Uterus (tissue), 4 donors: ENCODE results near the gene MEIS1. TPM values are rescaled to one million over a fixed set of nuclear protein-coding genes. Genes with fewer than 3 reads are reported as not detected.

Experiments used
- DNase-seq, 2 donors: peaks; one replicate each; pipeline ENCODE4 v3.0.0-alpha.2; 2019 to 2020
- H3K27ac ChIP-seq, 2 donors: fragments of 200-600 bp; sonication (generic); 1 replicate in 1 of 2; 2 replicates in 1 of 2; pipeline ENCODE4 v1.5.1; 2016 to 2018
- H3K27me3 ChIP-seq, 2 donors: fragments of 200-600 bp; sonication (generic); one replicate each; pipeline ENCODE4 v1.5.1; 2018 to 2019; ENCODE audit warnings: control low read depth in 1 of 2
- H3K36me3 ChIP-seq, 2 donors: fragments of 200-600 bp; sonication (generic); one replicate each; pipeline ENCODE4 v1.5.1; 2019; ENCODE audit warnings: control low read depth in 1 of 2
- H3K4me1 ChIP-seq, 2 donors: fragments of 200-600 bp; sonication (generic); one replicate each; pipeline ENCODE4 v1.5.1; 2018 to 2019; ENCODE audit warnings: control low read depth in 1 of 2
- H3K4me3 ChIP-seq, 2 donors: fragments of 200-600 bp; sonication (generic); 1 replicate in 1 of 2; 2 replicates in 1 of 2; pipeline ENCODE4 v1.5.1; 2018 to 2019; ENCODE audit warnings: mild to moderate bottlenecking in 1 of 2
- H3K9me3 ChIP-seq, 2 donors: fragments of 200-600 bp; sonication (generic); one replicate each; pipeline ENCODE4 v1.5.1; 2019; ENCODE audit warnings: control low read depth in 1 of 2
- CTCF ChIP-seq, 4 experiments: fragments of 200-600 bp in 2 of 4; fragments of 450-650 bp in 2 of 4; sonication (generic) in 2 of 4; IDR thresholded peaks; one replicate each; pipeline ENCODE4 v1.5.1; 2016 to 2019; ENCODE audit warnings: antibody characterized with exemption in 4 of 4, mild to moderate bottlenecking in 2 of 4, moderate library complexity in 1 of 4
- POLR2A ChIP-seq, 2 donors: fragments of 450-650 bp; IDR thresholded peaks; one replicate each; pipeline ENCODE4 v1.6.1; 2016; ENCODE audit warnings: antibody characterized with exemption in 2 of 2, mild to moderate bottlenecking in 1 of 2, moderate library complexity in 1 of 2
- intact Hi-C: fragments of 100-400 bp; cut with DNase I; formaldehyde crosslinking; loops from one replicate; pipeline ENCODE4 v1.15.1; 2023; ENCODE audit warnings: low total_unique reads
- total RNA-seq, 4 donors: library from RNA; depleted of rRNA in 3 of 4; stranded (reverse); fragments of >200 nt in 3 of 4; gene quantifications; one replicate each; pipeline versions ENCODE4 v1.1.0 to v1.2.4, GENCODE V29; 2014 to 2023
- donor health status: DM: yes; HTN: yes; CAD: no.

MEIS1 gene
- total RNA-seq, 4 donors from 2014 or later, result 110 to 418 (median 233) TPM

- Histone ChIP-seq H3K4me1 (peaks cover 4 to 8% of the 10 kb centered on the region in 2 donors), H3K27ac (peak overlapping the region in 1 of 2 donors; percentile 24)
- intact Hi-C loops, result no loop called here
Measured at GRCh38 chr2:66534461-66534860, 99.5 kb downstream of the MEIS1 start.

DNA sequence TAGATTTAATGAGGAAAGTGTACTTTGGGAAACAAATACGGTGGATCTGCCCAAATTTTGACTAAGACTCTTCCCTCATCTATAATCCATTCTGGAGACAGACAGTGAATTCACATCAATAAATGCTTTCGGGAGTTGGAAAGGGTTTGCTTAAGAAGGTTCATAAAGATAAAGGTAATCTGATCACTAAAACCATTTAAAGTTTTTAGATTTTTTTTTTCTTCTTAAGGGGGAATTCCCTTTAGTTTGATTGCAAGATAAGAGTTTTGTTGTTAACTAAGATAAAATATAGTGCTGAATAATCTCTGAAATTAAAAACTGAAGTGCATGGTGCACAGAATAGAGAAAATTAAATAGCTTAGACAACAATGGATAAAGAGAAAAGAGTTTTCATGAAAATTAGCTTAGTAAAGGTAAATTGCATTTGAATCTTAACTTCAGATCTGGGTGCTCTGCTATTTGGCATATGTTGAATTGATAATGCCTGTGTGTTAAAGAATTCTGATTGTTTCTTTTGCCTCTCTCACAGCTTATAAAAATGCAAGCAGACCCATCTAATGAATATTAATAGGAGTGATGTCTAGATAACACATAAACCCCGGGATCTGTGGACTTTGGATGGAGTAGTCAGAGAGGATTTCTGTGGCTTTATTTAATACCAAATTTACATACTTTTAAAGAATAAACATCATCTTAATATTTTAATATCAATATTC, 100.8 kb downstream of the MEIS1 start:
- peaks cover 8 to 14% of the 10 kb centered on the region in 2 donors for H3K4me1 ChIP-seq
- intact Hi-C loops, result no loop called here
- no peaks in the 10 kb centered on the region for H3K9me3 ChIP-seq
- no peak overlapping the region for H3K27ac ChIP-seq
- no peak for DNase-seq
- H3K4me3 ChIP-seq, result no peak overlapping the region
- H3K27me3 ChIP-seq, result no peaks in the 10 kb centered on the region
- H3K36me3 ChIP-seq, result no peaks in the 10 kb centered on the region
- TF ChIP-seq CTCF (IDR thresholded peaks at IDR 0.05) (no peak), POLR2A (IDR thresholded peaks at IDR 0.05) (no peak)

More at GRCh38 chr2:66534461-66534860, 99.5 kb downstream of the MEIS1 start:
- no peak for TF ChIP-seq POLR2A (IDR thresholded peaks at IDR 0.05)
- TF ChIP-seq CTCF (IDR thresholded peaks at IDR 0.05), result no peak
- Histone ChIP-seq H3K4me3 (no peak overlapping the region), H3K27me3 (no peaks in the 10 kb centered on the region), H3K36me3 (no peaks in the 10 kb centered on the region), H3K9me3 (no peaks in the 10 kb centered on the region)
- no peak for DNase-seq

DNA sequence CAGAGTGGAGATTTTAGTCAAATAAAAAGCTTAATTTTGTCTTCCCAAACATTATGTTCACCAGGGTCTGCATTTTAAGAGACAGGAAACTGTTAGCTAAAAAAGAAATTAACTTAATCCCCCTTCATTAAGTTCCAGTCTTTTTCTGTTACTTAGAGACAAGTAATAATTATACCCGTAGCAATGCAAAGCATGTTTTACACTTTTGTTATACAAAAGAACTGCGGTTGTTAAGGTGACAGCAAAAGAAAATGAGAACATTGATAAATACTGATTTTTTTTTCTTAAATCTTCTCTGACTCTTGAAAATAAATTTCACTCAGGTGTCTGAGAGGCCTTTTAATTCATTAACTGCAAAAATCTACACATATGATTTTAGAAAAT, 101.4 kb downstream of the MEIS1 start:
- Histone ChIP-seq H3K27me3 (no peaks in the 10 kb centered on the region), H3K4me3 (no peak overlapping the region), H3K27ac (no peak overlapping the region), H3K9me3 (no peaks in the 10 kb centered on the region), H3K4me1 (peaks cover 7 to 14% of the 10 kb centered on the region in 2 donors), H3K36me3 (no peaks in the 10 kb centered on the region)
- TF ChIP-seq CTCF (IDR thresholded peaks at IDR 0.05) (no peak), POLR2A (IDR thresholded peaks at IDR 0.05) (no peak)
- intact Hi-C loops, result no loop called here
- no peak for DNase-seq

- Histone ChIP-seq H3K36me3 (no peaks in the 10 kb centered on the region), H3K27me3 (no peaks in the 10 kb centered on the region), H3K4me3 (no peak overlapping the region), H3K9me3 (no peaks in the 10 kb centered on the region), H3K4me1 (peaks cover 3 to 11% of the 10 kb centered on the region in 2 donors), H3K27ac (peak overlapping the region; percentile 29 to 43)
- no peak for TF ChIP-seq CTCF (IDR thresholded peaks at IDR 0.05)
- TF ChIP-seq POLR2A (IDR thresholded peaks at IDR 0.05), result no peak
- intact Hi-C loops, result no loop called here
- no peak for DNase-seq
Measured at GRCh38 chr2:66536997-66537396, 102.1 kb downstream of the MEIS1 start.

DNA sequence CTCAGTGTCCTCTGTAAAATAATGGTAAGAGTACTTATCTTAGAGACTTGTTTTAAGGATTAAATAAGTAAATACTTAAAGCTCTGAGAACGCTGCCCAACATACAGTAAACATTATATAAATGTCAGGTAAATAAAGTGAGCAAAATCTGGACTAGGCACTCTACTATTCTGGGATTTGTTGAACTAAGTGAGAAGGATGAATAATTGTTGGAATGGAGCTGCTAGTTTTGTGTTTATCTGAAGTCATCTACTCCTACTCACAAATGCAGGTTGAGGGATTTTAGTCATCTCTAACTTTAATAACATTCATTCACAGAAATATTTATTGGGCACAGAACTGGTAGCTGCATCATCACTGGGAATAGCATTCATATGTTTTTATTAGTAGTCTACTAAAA, 103.4 kb downstream of the MEIS1 start:
- Histone ChIP-seq H3K9me3 (no peaks in the 10 kb centered on the region), H3K4me1 (peaks cover 6 to 11% of the 10 kb centered on the region in 2 donors), H3K4me3 (no peak overlapping the region), H3K27ac (peak overlapping the region in 1 of 2 donors; percentile 43), H3K36me3 (no peaks in the 10 kb centered on the region), H3K27me3 (no peaks in the 10 kb centered on the region)
- DNase-seq, result no peak
- no peak for TF ChIP-seq POLR2A (IDR thresholded peaks at IDR 0.05)
- no peak for TF ChIP-seq CTCF (IDR thresholded peaks at IDR 0.05)
- intact Hi-C loops, result no loop called here
